ENCODE data around the gene UBE2L5.

The UBE2L5 gene

GRCh38 chr13:30406779-30407416 lies 15.4 kb upstream of the UBE2L5 start:
- no peak for DNase-seq

GRCh38 chr13:30408319-30409101 lies 13.8 kb upstream of the UBE2L5 start:
- DNase-seq = peak; percentile 59

- no peak for DNase-seq
These were observed 12.2 kb upstream of the UBE2L5 start for GRCh38 chr13:30409886-30410704.

GRCh38 chr13:30410705-30411125 lies 11.6 kb upstream of the UBE2L5 start:
- DNase-seq = no peak

- DNase-seq = no peak
These were observed 9.9 kb upstream of the UBE2L5 start for GRCh38 chr13:30412346-30412745.

- DNase-seq = no peak
These were observed 8.5 kb upstream of the UBE2L5 start for GRCh38 chr13:30413842-30414241.

GRCh38 chr13:30415430-30416030 lies 6.8 kb upstream of the UBE2L5 start:
- DNase-seq = no peak

GRCh38 chr13:30416471-30416870 lies 5.8 kb upstream of the UBE2L5 start:
- no peak for DNase-seq

- DNase-seq = no peak
These were observed 4.1 kb upstream of the UBE2L5 start for GRCh38 chr13:30418075-30418716.

- no peak for DNase-seq
These were observed 3.4 kb upstream of the UBE2L5 start for GRCh38 chr13:30418717-30419459.

GRCh38 chr13:30421093-30422053 lies 920 bp upstream of the UBE2L5 start:
- DNase-seq = no peak

GRCh38 chr13:30423891-30424290 lies 1.6 kb downstream of the UBE2L5 start:
- no peak for DNase-seq

GRCh38 chr13:30429235-30429634 lies 6.9 kb downstream of the UBE2L5 start:
- DNase-seq = no peak

GRCh38 chr13:30429721-30430694 lies 7.7 kb downstream of the UBE2L5 start:
- no peak for DNase-seq

- no peak for DNase-seq
These were observed 9.1 kb downstream of the UBE2L5 start for GRCh38 chr13:30431269-30431940.

- DNase-seq = no peak
These were observed 13.7 kb downstream of the UBE2L5 start for GRCh38 chr13:30435911-30436451.

GRCh38 chr13:30437177-30437576 lies 14.9 kb downstream of the UBE2L5 start:
- DNase-seq = no peak

GRCh38 chr13:30438286-30438685 lies 16.0 kb downstream of the UBE2L5 start:
- no peak for DNase-seq
